AG08396 (cell line): Measurements from ENCODE around the gene IMP3.
"Not testable (repeated sequence)": the region's sequence is repeated elsewhere in the genome, so short reads cannot be mapped to it uniquely, and the experiment has no call there.

Experiments used
- DNase-seq: peaks from one replicate; pipeline ENCODE4 v3.0.0; 2012; ENCODE audit warnings: low spot score, mixed read lengths

Gene IMP3

GRCh38 chr15:75639709-75640482, at the start of gene IMP3:
TSS of gene IMP3 (minus strand) at chr15:75640224. CDS start at chr15:75640168, 56 bp downstream.
- peak; percentile 97 for DNase-seq

- DNase-seq = not testable (repeated sequence)
Measured at GRCh38 chr15:75689429-75689828, 49.4 kb upstream of the IMP3 start.

- DNase-seq = no peak
Measured at GRCh38 chr15:75688831-75689230, 48.8 kb upstream of the IMP3 start.

GRCh38 chr15:75688278-75688557, 48.2 kb upstream of the IMP3 start:
- DNase-seq = no peak

GRCh38 chr15:75687486-75688277, 47.7 kb upstream of the IMP3 start:
- no peak for DNase-seq

- DNase-seq = peak; percentile 72
Measured at GRCh38 chr15:75686212-75686642, 46.2 kb upstream of the IMP3 start.

- no peak for DNase-seq
Measured at GRCh38 chr15:75685195-75685594, 45.2 kb upstream of the IMP3 start.

- DNase-seq = no peak
Measured at GRCh38 chr15:75684648-75685047, 44.6 kb upstream of the IMP3 start.

- DNase-seq = peak; percentile 78
Measured at GRCh38 chr15:75683646-75684312, 43.8 kb upstream of the IMP3 start.

- no peak for DNase-seq
Measured at GRCh38 chr15:75682181-75683135, 42.4 kb upstream of the IMP3 start.

- no peak for DNase-seq
Measured at GRCh38 chr15:75680007-75680789, 40.2 kb upstream of the IMP3 start.

GRCh38 chr15:75678324-75678690, 38.3 kb upstream of the IMP3 start:
- DNase-seq = not testable (repeated sequence)

- DNase-seq = no peak
Measured at GRCh38 chr15:75677465-75678323, 37.7 kb upstream of the IMP3 start.

- no peak for DNase-seq
Measured at GRCh38 chr15:75676688-75677464, 36.9 kb upstream of the IMP3 start.

GRCh38 chr15:75675579-75676404, 35.8 kb upstream of the IMP3 start:
- DNase-seq = no peak

- no peak for DNase-seq
Measured at GRCh38 chr15:75674366-75674765, 34.3 kb upstream of the IMP3 start.

GRCh38 chr15:75673426-75674235, 33.6 kb upstream of the IMP3 start:
- DNase-seq = peak; percentile 81
